ENCODE measurements around the gene SHISA9.

DNA sequence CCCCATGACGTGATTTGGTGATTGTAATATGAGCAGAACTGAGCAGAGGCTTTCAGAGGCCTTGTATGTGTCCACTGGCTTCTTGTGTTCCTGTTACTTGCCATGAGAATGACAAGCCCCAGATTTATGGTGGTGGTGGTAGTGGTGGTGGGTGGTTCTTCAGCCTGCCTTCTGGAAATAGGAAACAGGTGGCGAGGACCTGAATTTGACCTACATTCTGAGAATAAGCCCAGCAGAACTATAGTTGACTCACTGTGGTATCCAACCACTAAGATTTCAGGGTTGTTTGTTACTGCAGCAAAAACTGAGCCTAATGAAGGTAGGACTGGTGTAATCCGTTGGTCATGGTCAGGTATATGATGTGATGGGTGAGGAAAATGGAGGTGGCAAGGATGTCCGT is 93.0 kb downstream of the SHISA9 start:
- TF ChIP-seq, protein P1, sequence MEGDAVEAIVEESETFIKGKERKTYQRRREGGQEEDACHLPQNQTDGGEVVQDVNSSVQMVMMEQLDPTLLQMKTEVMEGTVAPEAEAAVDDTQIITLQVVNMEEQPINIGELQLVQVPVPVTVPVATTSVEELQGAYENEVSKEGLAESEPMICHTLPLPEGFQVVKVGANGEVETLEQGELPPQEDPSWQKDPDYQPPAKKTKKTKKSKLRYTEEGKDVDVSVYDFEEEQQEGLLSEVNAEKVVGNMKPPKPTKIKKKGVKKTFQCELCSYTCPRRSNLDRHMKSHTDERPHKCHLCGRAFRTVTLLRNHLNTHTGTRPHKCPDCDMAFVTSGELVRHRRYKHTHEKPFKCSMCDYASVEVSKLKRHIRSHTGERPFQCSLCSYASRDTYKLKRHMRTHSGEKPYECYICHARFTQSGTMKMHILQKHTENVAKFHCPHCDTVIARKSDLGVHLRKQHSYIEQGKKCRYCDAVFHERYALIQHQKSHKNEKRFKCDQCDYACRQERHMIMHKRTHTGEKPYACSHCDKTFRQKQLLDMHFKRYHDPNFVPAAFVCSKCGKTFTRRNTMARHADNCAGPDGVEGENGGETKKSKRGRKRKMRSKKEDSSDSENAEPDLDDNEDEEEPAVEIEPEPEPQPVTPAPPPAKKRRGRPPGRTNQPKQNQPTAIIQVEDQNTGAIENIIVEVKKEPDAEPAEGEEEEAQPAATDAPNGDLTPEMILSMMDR (IDR thresholded peaks at IDR 0.05) = no peak
- TF ChIP-seq EP300 (IDR thresholded peaks at IDR 0.05; ENCODE audit: borderline replicate concordance in 1 of 2, low read depth in 1 of 2, low read length in 1 of 2) = no peak

Measured in SK-N-SH (cell line).